MM.1S (cell line): Measurements from ENCODE around the gene LCP2.

Source experiments
- DNase-seq: peaks from one replicate; pipeline ENCODE4 v3.0.0-alpha.2; 2015
- H2AFZ ChIP-seq: fragments of 300-600 bp; sonication (generic); 2 replicates; pipeline ENCODE4 v1.6.0; 2016; ENCODE audit warnings: antibody characterized with exemption, low read length
- H3F3A ChIP-seq: fragments of 300-600 bp; sonication (generic); 2 replicates; pipeline ENCODE4 v1.6.1; 2016; ENCODE audit warnings: mild to moderate bottlenecking, antibody characterized with exemption, low read length, moderate library complexity, mixed read lengths; ENCODE audit not compliant: insufficient read depth
- H3K27ac ChIP-seq: fragments of 300-600 bp; sonication (generic); 2 replicates; pipeline ENCODE4 v1.5.1; 2016; ENCODE audit warnings: mild to moderate bottlenecking, low read length
- H3K27me3 ChIP-seq: fragments of 300-600 bp; sonication (generic); replicated peaks from 2 replicates; pipeline ENCODE4 v1.6.0; 2016; ENCODE audit warnings: low read length; ENCODE audit not compliant: insufficient read depth
- H3K36me3 ChIP-seq: fragments of 300-600 bp; sonication (generic); replicated peaks from 2 replicates; pipeline ENCODE4 v1.6.1; 2016; ENCODE audit warnings: mild to moderate bottlenecking, low read length, mixed read lengths; ENCODE audit not compliant: insufficient read depth
- H3K4me1 ChIP-seq: fragments of 300-600 bp; sonication (generic); 2 replicates; pipeline ENCODE4 v1.6.1; 2016; ENCODE audit warnings: low read length, mixed read lengths
- H3K4me2 ChIP-seq: fragments of 300-600 bp; sonication (generic); 2 replicates; pipeline ENCODE4 v1.6.0; 2016; ENCODE audit warnings: low read depth, low read length
- H3K4me3 ChIP-seq: fragments of 300-600 bp; sonication (generic); 2 replicates; pipeline ENCODE4 v1.5.1; 2016; ENCODE audit warnings: low read length, mixed read lengths
- H3K79me2 ChIP-seq: fragments of 300-600 bp; sonication (generic); 2 replicates; pipeline ENCODE4 v1.6.1; 2016; ENCODE audit warnings: mixed run types, low read length, mixed read lengths
- H3K9ac ChIP-seq: fragments of 300-600 bp; sonication (generic); 2 replicates; pipeline ENCODE4 v1.6.1; 2016; ENCODE audit warnings: low read length, mixed read lengths
- H3K9me2 ChIP-seq: fragments of 300-600 bp; sonication (generic); replicated peaks from 2 replicates; pipeline ENCODE4 v1.6.1; 2016; ENCODE audit warnings: mild to moderate bottlenecking, low read length, mixed read lengths; ENCODE audit not compliant: insufficient read depth
- H3K9me3 ChIP-seq: fragments of 300-600 bp; sonication (generic); replicated peaks from 2 replicates; pipeline ENCODE4 v1.6.1; 2016; ENCODE audit warnings: mild to moderate bottlenecking, low read length, mixed read lengths; ENCODE audit not compliant: insufficient read depth
- H4K20me1 ChIP-seq: fragments of 300-600 bp; sonication (generic); 2 replicates; pipeline ENCODE4 v1.6.1; 2016; ENCODE audit warnings: mild to moderate bottlenecking, low read length, moderate library complexity, mixed read lengths; ENCODE audit not compliant: insufficient read depth
- EZH2 ChIP-seq: fragments of 300-600 bp; sonication (generic); optimal IDR thresholded peaks from 2 replicates; pipeline ENCODE3; 2017; ENCODE audit warnings: low read depth, mild to moderate bottlenecking, antibody characterized with exemption, low read length, mixed read lengths
- EZH2phosphoT487 ChIP-seq: fragments of 300-600 bp; sonication (generic); IDR thresholded peaks from 2 replicates; pipeline ENCODE4 v1.6.1; 2018; ENCODE audit warnings: antibody characterized with exemption, low read length
- TF ChIP-seq, protein P1 (sequence below): fragments of 300-600 bp; sonication (generic); IDR thresholded peaks from 2 replicates; pipeline ENCODE4 v1.5.1; 2016; ENCODE audit warnings: antibody characterized with exemption, low read length, mixed read lengths

LCP2 gene

GRCh38 chr5:170307575-170308465 is 10.2 kb upstream of the LCP2 start:
- H3K79me2 ChIP-seq: no peaks in the 10 kb centered on the region
- no peak overlapping the region for H3K4me2 ChIP-seq
- no peak overlapping the region for H2AFZ ChIP-seq
- H3K9me3 ChIP-seq: no peaks in the 10 kb centered on the region
- H3K4me3 ChIP-seq: no peak overlapping the region
- no peak overlapping the region for H3K9ac ChIP-seq
- no peaks in the 10 kb centered on the region for H3K27me3 ChIP-seq
- no peaks in the 10 kb centered on the region for H3K36me3 ChIP-seq
- TF ChIP-seq EZH2: no peak
- TF ChIP-seq, protein P1, sequence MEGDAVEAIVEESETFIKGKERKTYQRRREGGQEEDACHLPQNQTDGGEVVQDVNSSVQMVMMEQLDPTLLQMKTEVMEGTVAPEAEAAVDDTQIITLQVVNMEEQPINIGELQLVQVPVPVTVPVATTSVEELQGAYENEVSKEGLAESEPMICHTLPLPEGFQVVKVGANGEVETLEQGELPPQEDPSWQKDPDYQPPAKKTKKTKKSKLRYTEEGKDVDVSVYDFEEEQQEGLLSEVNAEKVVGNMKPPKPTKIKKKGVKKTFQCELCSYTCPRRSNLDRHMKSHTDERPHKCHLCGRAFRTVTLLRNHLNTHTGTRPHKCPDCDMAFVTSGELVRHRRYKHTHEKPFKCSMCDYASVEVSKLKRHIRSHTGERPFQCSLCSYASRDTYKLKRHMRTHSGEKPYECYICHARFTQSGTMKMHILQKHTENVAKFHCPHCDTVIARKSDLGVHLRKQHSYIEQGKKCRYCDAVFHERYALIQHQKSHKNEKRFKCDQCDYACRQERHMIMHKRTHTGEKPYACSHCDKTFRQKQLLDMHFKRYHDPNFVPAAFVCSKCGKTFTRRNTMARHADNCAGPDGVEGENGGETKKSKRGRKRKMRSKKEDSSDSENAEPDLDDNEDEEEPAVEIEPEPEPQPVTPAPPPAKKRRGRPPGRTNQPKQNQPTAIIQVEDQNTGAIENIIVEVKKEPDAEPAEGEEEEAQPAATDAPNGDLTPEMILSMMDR: no peak
- TF ChIP-seq EZH2phosphoT487: no peak
- H3K4me1 ChIP-seq: peaks cover 11% of the 10 kb centered on the region
- no peak for DNase-seq
- H3F3A ChIP-seq: no peaks in the 10 kb centered on the region
- H3K27ac ChIP-seq: no peak overlapping the region
- H4K20me1 ChIP-seq: no peaks in the 10 kb centered on the region
- H3K9me2 ChIP-seq: no peaks in the 10 kb centered on the region

DNA sequence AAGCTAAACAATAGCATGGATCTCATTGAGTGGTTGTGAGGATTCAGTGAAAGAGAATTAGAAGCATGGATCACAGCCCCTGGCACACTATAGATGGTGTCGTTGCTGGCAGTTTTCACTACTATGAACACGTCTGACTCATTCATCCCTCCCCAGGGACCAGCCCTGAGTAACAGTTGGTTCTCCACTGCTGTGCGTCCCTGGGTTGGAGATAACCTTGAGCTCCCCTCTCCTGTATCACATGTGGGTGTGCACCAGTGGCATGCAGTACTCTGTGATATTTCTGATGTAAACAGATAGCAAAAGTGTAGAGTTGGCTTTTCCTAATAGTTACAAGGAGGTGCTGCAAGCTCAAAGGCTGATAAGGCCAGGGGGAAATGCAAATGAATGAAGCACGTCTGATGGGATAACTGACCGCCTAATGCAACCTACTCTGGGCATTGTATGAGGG is 8.8 kb upstream of the LCP2 start:
- Histone ChIP-seq H3K4me2 (no peak overlapping the region), H3K27ac (no peak overlapping the region), H3K27me3 (no peaks in the 10 kb centered on the region), H3K79me2 (no peaks in the 10 kb centered on the region), H3K9ac (no peak overlapping the region), H3K4me3 (no peak overlapping the region), H4K20me1 (no peaks in the 10 kb centered on the region), H3K36me3 (no peaks in the 10 kb centered on the region), H2AFZ (no peak overlapping the region), H3F3A (no peaks in the 10 kb centered on the region), H3K9me3 (no peaks in the 10 kb centered on the region), H3K9me2 (no peaks in the 10 kb centered on the region), H3K4me1 (peaks cover 19% of the 10 kb centered on the region)
- DNase-seq: no peak
- TF ChIP-seq EZH2phosphoT487: no peak
- TF ChIP-seq, protein P1: no peak

- Histone ChIP-seq H4K20me1 (no peaks in the 10 kb centered on the region), H3K36me3 (no peaks in the 10 kb centered on the region), H3K9ac (no peak overlapping the region), H3K4me2 (no peak overlapping the region), H3F3A (no peaks in the 10 kb centered on the region), H3K9me3 (no peaks in the 10 kb centered on the region), H3K79me2 (no peaks in the 10 kb centered on the region), H3K4me1 (peaks cover 19% of the 10 kb centered on the region), H3K27ac (no peak overlapping the region), H3K4me3 (no peak overlapping the region), H2AFZ (no peak overlapping the region), H3K27me3 (no peaks in the 10 kb centered on the region), H3K9me2 (no peaks in the 10 kb centered on the region)
- no peak for TF ChIP-seq EZH2phosphoT487
- no peak for TF ChIP-seq EZH2
- TF ChIP-seq, protein P1: no peak
- DNase-seq: no peak
These were observed 8.1 kb upstream of the LCP2 start for GRCh38 chr5:170305646-170306025.
